ENCODE results near the gene KCNIP3.

The KCNIP3 gene

GRCh38 chr2:95318431-95319220 lies 21.5 kb downstream of the KCNIP3 start:
- H3K4me1 Mint-ChIP-seq: peaks cover 19% of the 10 kb centered on the region

GRCh38 chr2:95319481-95320343 lies 22.6 kb downstream of the KCNIP3 start:
- Mint-ChIP-seq H3K4me1 (peaks cover 16% of the 10 kb centered on the region), H3K4me3 (no peak overlapping the region), H3K9me3 (no peaks in the 10 kb centered on the region), H3K36me3 (ENCODE audit: low read depth) (no peaks in the 10 kb centered on the region), H3K27me3 (ENCODE audit: low read depth) (peaks cover 10% of the 10 kb centered on the region), H3K27ac (no peak overlapping the region)
- TF ChIP-seq CTCF (IDR thresholded peaks at IDR 0.05; ENCODE audit: unreplicated experiment in 3 of 3): no peak

More at GRCh38 chr2:95318431-95319220, 21.5 kb downstream of the KCNIP3 start:
- TF ChIP-seq CTCF (IDR thresholded peaks at IDR 0.05; ENCODE audit: unreplicated experiment in 3 of 3): no peak
- Mint-ChIP-seq H3K9me3 (no peaks in the 10 kb centered on the region), H3K36me3 (ENCODE audit: low read depth) (no peaks in the 10 kb centered on the region), H3K27ac (no peak overlapping the region), H3K27me3 (ENCODE audit: low read depth) (peaks cover 10% of the 10 kb centered on the region), H3K4me3 (no peak overlapping the region)

- no peak for TF ChIP-seq CTCF (IDR thresholded peaks at IDR 0.05; ENCODE audit: unreplicated experiment in 3 of 3)
- H3K9me3 Mint-ChIP-seq: no peaks in the 10 kb centered on the region
- H3K36me3 Mint-ChIP-seq (ENCODE audit: low read depth): no peaks in the 10 kb centered on the region
- peaks cover 11% of the 10 kb centered on the region for H3K4me1 Mint-ChIP-seq
- no peak overlapping the region for H3K27ac Mint-ChIP-seq
- peaks cover 10% of the 10 kb centered on the region for H3K27me3 Mint-ChIP-seq (ENCODE audit: low read depth)
- H3K4me3 Mint-ChIP-seq: no peak overlapping the region
Measured at GRCh38 chr2:95320344-95320712, 23.2 kb downstream of the KCNIP3 start.

GRCh38 chr2:95320986-95321767 lies 24.0 kb downstream of the KCNIP3 start:
- Mint-ChIP-seq H3K4me3 (no peak overlapping the region), H3K9me3 (no peaks in the 10 kb centered on the region), H3K4me1 (peaks cover 7% of the 10 kb centered on the region), H3K27ac (no peak overlapping the region), H3K27me3 (ENCODE audit: low read depth) (peaks cover 10% of the 10 kb centered on the region), H3K36me3 (ENCODE audit: low read depth) (no peaks in the 10 kb centered on the region)
- no peak for TF ChIP-seq CTCF (IDR thresholded peaks at IDR 0.05; ENCODE audit: unreplicated experiment in 3 of 3)

GRCh38 chr2:95323347-95324155 lies 26.4 kb downstream of the KCNIP3 start:
- Mint-ChIP-seq H3K27ac (no peak overlapping the region), H3K4me1 (no peaks in the 10 kb centered on the region), H3K9me3 (no peaks in the 10 kb centered on the region), H3K27me3 (ENCODE audit: low read depth) (peaks cover 6% of the 10 kb centered on the region), H3K4me3 (no peak overlapping the region), H3K36me3 (ENCODE audit: low read depth) (no peaks in the 10 kb centered on the region)
- TF ChIP-seq CTCF (IDR thresholded peaks at IDR 0.05; ENCODE audit: unreplicated experiment in 3 of 3): peak; percentile 36 to 49 (median 43)

Measured in nephron (organoid).